ENCODE measurements around the gene ATP9A. TPM values are rescaled to one million over a fixed set of nuclear protein-coding genes. Genes with fewer than 3 reads are reported as not detected.

Gene ATP9A
- total RNA-seq, 1 experiment from 2014 or later: 20.6 TPM

GRCh38 chr20:51549474-51549873 is 218.7 kb downstream of the ATP9A start:
- no peak for DNase-seq (ENCODE audit: low read depth)

- no peak for DNase-seq (ENCODE audit: low read depth)
Measured at GRCh38 chr20:51547951-51548350, 220.2 kb downstream of the ATP9A start.

Other genes starting within 250 kb of the ATP9A start
- 0.25 TPM in 1 of 2 replicates, not detected in the other for gene NFATC2, start 225.7 kb downstream of the ATP9A start, total RNA-seq (2014; rRNA removed; shearing (Covaris generic))
- 1.6 and 2.4 TPM in 2 replicates for gene SALL4, start 34.1 kb upstream of the ATP9A start, total RNA-seq (2014; rRNA removed; shearing (Covaris generic))

All from M059J (cell line).